ENCODE data around the gene LAMA1. TPM values are rescaled to one million over a fixed set of nuclear protein-coding genes. Genes with fewer than 3 reads are reported as not detected.

Gene LAMA1
- total and polyA plus RNA-seq, 2 of the 8 experiments (the other 6 are each of a cell fraction or from before 2014, with no cell fraction given): 30.4 to 48.7 TPM

DNA sequence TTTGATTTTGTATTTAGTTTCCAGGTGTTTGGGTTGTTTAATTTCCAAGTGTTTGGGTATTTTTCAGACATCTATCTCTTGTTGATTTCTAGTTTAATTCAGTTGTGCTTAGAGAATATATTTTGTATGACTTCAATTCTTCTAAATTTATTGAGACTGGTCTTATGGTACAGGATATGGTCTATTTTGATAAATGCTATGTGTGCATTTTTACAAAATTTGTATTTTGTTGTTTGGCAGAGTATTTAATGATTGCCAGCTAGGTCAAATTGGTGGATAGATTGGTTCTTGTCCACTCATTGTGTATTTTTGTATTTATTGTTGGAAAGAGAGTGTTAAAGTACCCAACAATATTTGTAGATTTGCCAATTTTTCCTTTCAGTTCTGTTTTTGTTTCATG lies 23.7 kb upstream of the LAMA1 start:
- Histone ChIP-seq H3K14ac (ENCODE audit: insufficient read length) (no peak overlapping the region), H3K56ac (replicated peaks; ENCODE audit: insufficient read length, low read depth, low read length) (no peak overlapping the region), H2BK15ac (ENCODE audit: low read length) (no peak overlapping the region), H2BK12ac (ENCODE audit: low read depth, low read length) (no peak overlapping the region), H3K79me2 (ENCODE audit: control insufficient read depth in 1 of 2, insufficient read depth in 2 of 2, low read length in 2 of 2) (no peaks in the 10 kb centered on the region), H4K5ac (ENCODE audit: insufficient read length, low read depth, low read length) (no peak overlapping the region), H3K27me3 (replicated peaks in 1 of 4; ENCODE audit: control insufficient read depth in 3 of 4, extremely low read depth in 1 of 4, insufficient read depth in 3 of 4, low read length in 3 of 4) (no peaks in the 10 kb centered on the region), H3K18ac (ENCODE audit: extremely low read depth, low read length) (no peak overlapping the region), H3K4me2 (ENCODE audit: insufficient read depth in 1 of 2, low read depth in 2 of 2, low read length in 2 of 2) (no peak overlapping the region), H3K23me2 (ENCODE audit: low read depth, low read length) (no peaks in the 10 kb centered on the region), H3K23ac (ENCODE audit: insufficient read length) (no peak overlapping the region), H4K20me1 (replicated peaks in 1 of 2; ENCODE audit: control insufficient read depth in 1 of 2, insufficient read depth in 2 of 2, low read length in 2 of 2) (no peaks in the 10 kb centered on the region), H2AK5ac (ENCODE audit: low read depth, low read length) (no peak overlapping the region), H3K4me1 (replicated peaks in 1 of 4; ENCODE audit: control insufficient read depth in 3 of 4, insufficient read depth in 4 of 4, low read length in 3 of 4) (no peaks in the 10 kb centered on the region), H4K8ac (ENCODE audit: extremely low read depth, insufficient read depth, low read length) (no peak overlapping the region), H3K9me3 (ENCODE audit: insufficient read depth in 2 of 2, low read depth in 1 of 2, low read length in 1 of 2) (no peaks in the 10 kb centered on the region), H3K27ac (ENCODE audit: low read depth, low read length) (no peak overlapping the region), H3K4me3 (ENCODE audit: extremely low read depth in 1 of 4, insufficient read depth in 2 of 4, low read depth in 3 of 4, low read length in 4 of 4) (no peak overlapping the region), H3K4ac (replicated peaks; ENCODE audit: insufficient read length, low read depth, low read length) (no peak overlapping the region), H3K36me3 (ENCODE audit: control insufficient read depth in 2 of 4, insufficient read depth in 4 of 4, low read length in 3 of 4) (no peaks in the 10 kb centered on the region), H4K91ac (replicated peaks; ENCODE audit: insufficient read length, low read length) (no peak overlapping the region), H3K9ac (replicated peaks in 1 of 4; ENCODE audit: extremely low read depth in 1 of 4, low read depth in 3 of 4, low read length in 3 of 4) (no peak overlapping the region), H2BK20ac (ENCODE audit: low read length) (no peak overlapping the region), H2BK120ac (replicated peaks; ENCODE audit: low read depth, low read length) (no peak overlapping the region), H2BK5ac (ENCODE audit: low read depth, low read length) (no peak overlapping the region), H3K79me1 (ENCODE audit: low read depth, low read length) (no peaks in the 10 kb centered on the region), H2AFZ (ENCODE audit: low read length) (no peak overlapping the region)
- TF ChIP-seq KDM4A (IDR thresholded peaks at IDR 0.05; ENCODE audit: low read depth, low read length, severe bottlenecking): no peak
- TF ChIP-seq GTF2F1 (IDR thresholded peaks at IDR 0.05; ENCODE audit: borderline replicate concordance, low read depth, low read length): no peak
- no peak for TF ChIP-seq RFX5 (IDR thresholded peaks at IDR 0.05; ENCODE audit: borderline replicate concordance, low read depth, low read length)
- TF ChIP-seq CBX5 (IDR thresholded peaks at IDR 0.05; ENCODE audit: low read depth, low read length): no peak
- no peak for TF ChIP-seq CREB1 (IDR thresholded peaks at IDR 0.05)
- no peak for TF ChIP-seq CBX8 (IDR thresholded peaks at IDR 0.05; ENCODE audit: borderline replicate concordance, low read depth, low read length)
- TF ChIP-seq SIRT6 (IDR thresholded peaks at IDR 0.05; ENCODE audit: low read length): no peak
- TF ChIP-seq FOSL1 (IDR thresholded peaks at IDR 0.05; ENCODE audit: insufficient read depth, low read depth, low read length): no peak
- no peak for TF ChIP-seq KDM1A (IDR thresholded peaks at IDR 0.05; ENCODE audit: borderline replicate concordance, low read length)
- no peak for TF ChIP-seq HDAC6 (IDR thresholded peaks at IDR 0.05; ENCODE audit: low read depth, low read length)
- TF ChIP-seq, protein P1, sequence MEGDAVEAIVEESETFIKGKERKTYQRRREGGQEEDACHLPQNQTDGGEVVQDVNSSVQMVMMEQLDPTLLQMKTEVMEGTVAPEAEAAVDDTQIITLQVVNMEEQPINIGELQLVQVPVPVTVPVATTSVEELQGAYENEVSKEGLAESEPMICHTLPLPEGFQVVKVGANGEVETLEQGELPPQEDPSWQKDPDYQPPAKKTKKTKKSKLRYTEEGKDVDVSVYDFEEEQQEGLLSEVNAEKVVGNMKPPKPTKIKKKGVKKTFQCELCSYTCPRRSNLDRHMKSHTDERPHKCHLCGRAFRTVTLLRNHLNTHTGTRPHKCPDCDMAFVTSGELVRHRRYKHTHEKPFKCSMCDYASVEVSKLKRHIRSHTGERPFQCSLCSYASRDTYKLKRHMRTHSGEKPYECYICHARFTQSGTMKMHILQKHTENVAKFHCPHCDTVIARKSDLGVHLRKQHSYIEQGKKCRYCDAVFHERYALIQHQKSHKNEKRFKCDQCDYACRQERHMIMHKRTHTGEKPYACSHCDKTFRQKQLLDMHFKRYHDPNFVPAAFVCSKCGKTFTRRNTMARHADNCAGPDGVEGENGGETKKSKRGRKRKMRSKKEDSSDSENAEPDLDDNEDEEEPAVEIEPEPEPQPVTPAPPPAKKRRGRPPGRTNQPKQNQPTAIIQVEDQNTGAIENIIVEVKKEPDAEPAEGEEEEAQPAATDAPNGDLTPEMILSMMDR (IDR thresholded peaks at IDR 0.05; ENCODE audit: control extremely low read depth in 1 of 3, insufficient read depth in 1 of 3, low read depth in 1 of 3, low read length in 3 of 3): no peak
- no peak for TF ChIP-seq TCF12 (IDR thresholded peaks at IDR 0.05; ENCODE audit: low read depth, low read length)
- POLR2A ChIA-PET (ENCODE audit: partially characterized antibody): no interaction called here
- DNase-seq (ENCODE audit: low read depth in 1 of 2, low spot score in 2 of 2) (no peak), FAIRE-seq (no peak)
- CTCF ChIA-PET (ENCODE audit: partially characterized antibody): no interaction called here

All from H1 (cell line).